Adrenal gland (tissue), 12 donors: ENCODE data around the gene TMEM51. TPM values are rescaled to one million over a fixed set of nuclear protein-coding genes. Genes with fewer than 3 reads are reported as not detected.

Experiments
- DNase-seq, 7 donors: peaks; one replicate each; pipeline ENCODE4 v3.0.0-alpha.2; 2019 to 2020
- H3K27ac ChIP-seq, 5 donors: fragments of 200-600 bp; sonication (generic) in 4 of 5; 1 replicate in 3 of 5; 2 replicates in 2 of 5; pipeline versions ENCODE4 v1.5.1 to v1.8.0; 2016 to 2020; ENCODE audit warnings: mild to moderate bottlenecking in 1 of 5
- H3K27me3 ChIP-seq: fragments of 200-600 bp; 2 replicates; pipeline ENCODE4 v1.8.0; 2021
- H3K36me3 ChIP-seq, 2 donors: fragments of 200-600 bp; replicated peaks in 1 of 2; 1 replicate in 1 of 2; 2 replicates in 1 of 2; pipeline versions ENCODE4 v1.5.1 to v1.8.0; 2018 to 2022
- H3K4me1 ChIP-seq, 2 donors: fragments of 200-600 bp; replicated peaks in 1 of 2; 1 replicate in 1 of 2; 2 replicates in 1 of 2; pipeline versions ENCODE4 v1.5.1 to v1.8.0; 2018 to 2021
- H3K4me3 ChIP-seq, 4 donors: fragments of 200-600 bp; sonication (generic) in 3 of 4; one replicate each; pipeline ENCODE4 v1.5.1; 2016 to 2018
- H3K9me3 ChIP-seq, 3 donors: fragments of 200-600 bp; sonication (generic) in 1 of 3; replicated peaks in 1 of 3; 1 replicate in 2 of 3; 2 replicates in 1 of 3; pipeline versions ENCODE4 v1.5.1 to v1.8.0; 2016 to 2021
- POLR2A ChIP-seq, 2 donors: fragments of 450-650 bp; IDR thresholded peaks; one replicate each; pipeline ENCODE4 v1.6.1; 2017; ENCODE audit warnings: antibody characterized with exemption in 2 of 2, mild to moderate bottlenecking in 2 of 2, moderate library complexity in 1 of 2
- WGBS, 4 donors: extraction: QIAGEN DNeasy Blood & Tissue Kit in 2 of 4; methylation state at CpG; one replicate each; pipeline versions ENCODE4 v1.1.5 to v1.1.7; 2013 to 2017; 5-methylcytosine and 5-hydroxymethylcytosine counted together
- intact Hi-C, 2 donors: fragments of 100-400 bp; cut with DNase I; formaldehyde crosslinking; loops; one replicate each; pipeline versions ENCODE4 v1.14.1 to v1.15.0; 2022 to 2023
- polyA plus RNA-seq, 3 donors: library from polyadenylated mRNA; stranded (reverse); fragments of 200-250 nt in 2 of 3; fragments of 350-450 nt in 1 of 3; fragmentation: Illumina TruSeq in 1 of 3; extraction: RNeasy Lipid Tissue Mini Kit (QIAGEN cat#74804) in 1 of 3; gene quantifications; one replicate each; pipeline ENCODE4 v1.2.3, GENCODE V29; 2013 to 2014
- total RNA-seq, 9 donors: library from RNA; depleted of rRNA in 4 of 9; stranded (reverse); fragments of >200 nt in 4 of 9; fragments of 120-200 nt in 1 of 9; fragmentation: NEBNext Ultra II Directional in 1 of 9; extraction: Animal tissue kit (Norgen Biotek cat#: 25700) in 1 of 9; gene quantifications; one replicate each; pipeline versions ENCODE4 v1.1.0 to v1.2.4, GENCODE V29; 2013 to 2023
- TF ChIP-seq, protein P1 (sequence below), 6 experiments: fragments of 450-650 bp in 4 of 6; fragments of 200-600 bp in 2 of 6; sonication (generic) in 1 of 6; IDR thresholded peaks; 1 replicate in 5 of 6; 2 replicates in 1 of 6; pipeline versions ENCODE4 v1.5.1 to v1.8.0; 2016 to 2021; ENCODE audit warnings: antibody characterized with exemption in 6 of 6, mild to moderate bottlenecking in 2 of 6, moderate library complexity in 1 of 6
- donor health status: healthy with polysubstance abuse.
- donor health status: Bipolar disorder and iron deficiency.
- donor health status: DM: yes; HTN: yes; CAD: no.
- donor health status: DM: no; HTN: no; CAD: no.
- donor health status: DM: no; HTN: no; CAD: no.
- donor health status: DM: yes; HTN: yes; CAD: no.

TMEM51 gene
- total and polyA plus RNA-seq, 12 donors, result 4.0 to 46.5 (median 31.0) TPM

DNA sequence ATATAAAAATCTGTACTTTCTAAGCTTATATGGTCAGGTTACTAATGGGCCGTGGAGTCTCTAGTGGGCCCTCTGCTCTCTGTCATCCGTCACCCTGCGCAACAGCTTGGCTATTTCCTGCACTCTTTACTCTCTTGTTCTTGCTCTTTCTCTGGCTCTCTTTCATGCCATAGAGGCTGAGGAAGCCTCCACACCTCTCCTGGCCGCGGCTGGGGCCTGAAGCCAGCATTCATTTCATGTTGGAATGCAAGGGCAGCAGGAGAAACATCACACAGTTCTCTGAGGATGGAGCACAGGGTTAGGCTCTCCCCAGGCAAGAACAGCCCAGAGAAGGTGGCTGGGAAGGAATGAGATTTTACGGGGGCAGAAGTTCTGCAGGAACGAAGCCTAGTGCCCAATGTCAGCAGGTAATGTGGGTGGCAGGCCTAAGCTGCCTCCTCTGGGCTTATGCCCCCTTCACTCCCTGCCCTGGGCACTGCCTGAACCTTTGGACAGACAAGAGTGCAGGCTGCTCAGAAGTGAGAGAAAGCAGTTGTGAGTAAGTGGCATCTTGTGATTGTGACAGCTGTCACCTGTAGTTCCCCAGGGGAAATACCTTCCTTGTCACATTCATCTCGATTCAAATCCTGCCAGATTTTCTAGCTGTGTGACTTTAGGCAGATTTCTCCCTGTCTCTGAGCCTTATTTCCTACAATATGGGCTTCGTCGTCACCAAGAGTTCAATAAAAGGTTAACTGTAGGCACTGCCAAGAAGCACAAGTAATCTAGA is 89.9 kb downstream of the TMEM51 start:
- whole genome bisulfite sequencing, 4 donors, result 62 to 72% (median 67%) methylated on average over 10 of the region's 10 CpGs
- peaks cover 5 to 18% of the 10 kb centered on the region in 2 donors for H3K4me1 ChIP-seq
- intact Hi-C loops, result no loop called here

DNA sequence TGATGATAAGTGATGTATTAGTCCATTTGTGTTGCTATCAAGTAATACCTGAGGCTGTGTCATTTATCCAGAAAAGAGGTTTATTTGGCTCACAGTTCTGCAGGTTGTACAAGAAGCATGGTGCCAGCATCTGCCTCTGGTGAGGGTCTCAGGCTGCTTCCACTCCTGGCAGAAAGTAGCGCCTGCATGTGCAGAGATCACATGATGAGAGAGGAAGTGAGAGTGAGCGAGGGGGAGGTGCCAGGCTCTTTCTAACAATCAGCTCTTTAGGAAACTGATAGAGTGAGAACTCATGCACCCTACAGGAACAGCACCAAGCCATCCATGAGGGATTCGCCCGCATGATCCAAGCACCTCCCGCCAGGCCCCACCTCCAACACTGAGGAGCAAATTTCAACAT is 91.3 kb downstream of the TMEM51 start:
- peaks cover 5 to 18% of the 10 kb centered on the region in 2 donors for H3K4me1 ChIP-seq
- H3K27ac ChIP-seq, result no peak overlapping the region
- no peaks in the 10 kb centered on the region for H3K9me3 ChIP-seq
- no peak overlapping the region for H3K4me3 ChIP-seq
- H3K36me3 ChIP-seq, result no peaks in the 10 kb centered on the region
- no peak for TF ChIP-seq POLR2A (IDR thresholded peaks at IDR 0.05)
- TF ChIP-seq, protein P1, sequence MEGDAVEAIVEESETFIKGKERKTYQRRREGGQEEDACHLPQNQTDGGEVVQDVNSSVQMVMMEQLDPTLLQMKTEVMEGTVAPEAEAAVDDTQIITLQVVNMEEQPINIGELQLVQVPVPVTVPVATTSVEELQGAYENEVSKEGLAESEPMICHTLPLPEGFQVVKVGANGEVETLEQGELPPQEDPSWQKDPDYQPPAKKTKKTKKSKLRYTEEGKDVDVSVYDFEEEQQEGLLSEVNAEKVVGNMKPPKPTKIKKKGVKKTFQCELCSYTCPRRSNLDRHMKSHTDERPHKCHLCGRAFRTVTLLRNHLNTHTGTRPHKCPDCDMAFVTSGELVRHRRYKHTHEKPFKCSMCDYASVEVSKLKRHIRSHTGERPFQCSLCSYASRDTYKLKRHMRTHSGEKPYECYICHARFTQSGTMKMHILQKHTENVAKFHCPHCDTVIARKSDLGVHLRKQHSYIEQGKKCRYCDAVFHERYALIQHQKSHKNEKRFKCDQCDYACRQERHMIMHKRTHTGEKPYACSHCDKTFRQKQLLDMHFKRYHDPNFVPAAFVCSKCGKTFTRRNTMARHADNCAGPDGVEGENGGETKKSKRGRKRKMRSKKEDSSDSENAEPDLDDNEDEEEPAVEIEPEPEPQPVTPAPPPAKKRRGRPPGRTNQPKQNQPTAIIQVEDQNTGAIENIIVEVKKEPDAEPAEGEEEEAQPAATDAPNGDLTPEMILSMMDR (IDR thresholded peaks at IDR 0.05), result no peak
- no peaks in the 10 kb centered on the region for H3K27me3 ChIP-seq
- intact Hi-C loops, result no loop called here
- no peak for DNase-seq
- 69 to 81% (median 77%) methylated on average over 5 of the region's 5 CpGs for whole genome bisulfite sequencing, 4 donors

More for the DNA sequence above, 89.9 kb downstream of the TMEM51 start:
- no peaks in the 10 kb centered on the region for H3K36me3 ChIP-seq
- DNase-seq, result peak in 1 of 7 donors; percentile 27
- H3K27me3 ChIP-seq, result no peaks in the 10 kb centered on the region
- H3K9me3 ChIP-seq, result no peaks in the 10 kb centered on the region
- H3K4me3 ChIP-seq, result no peak overlapping the region
- H3K27ac ChIP-seq, result peak overlapping the region in 1 of 5 donors; percentile 10
- TF ChIP-seq, protein P1 (IDR thresholded peaks at IDR 0.05), result no peak
- TF ChIP-seq POLR2A (IDR thresholded peaks at IDR 0.05), result no peak

DNA sequence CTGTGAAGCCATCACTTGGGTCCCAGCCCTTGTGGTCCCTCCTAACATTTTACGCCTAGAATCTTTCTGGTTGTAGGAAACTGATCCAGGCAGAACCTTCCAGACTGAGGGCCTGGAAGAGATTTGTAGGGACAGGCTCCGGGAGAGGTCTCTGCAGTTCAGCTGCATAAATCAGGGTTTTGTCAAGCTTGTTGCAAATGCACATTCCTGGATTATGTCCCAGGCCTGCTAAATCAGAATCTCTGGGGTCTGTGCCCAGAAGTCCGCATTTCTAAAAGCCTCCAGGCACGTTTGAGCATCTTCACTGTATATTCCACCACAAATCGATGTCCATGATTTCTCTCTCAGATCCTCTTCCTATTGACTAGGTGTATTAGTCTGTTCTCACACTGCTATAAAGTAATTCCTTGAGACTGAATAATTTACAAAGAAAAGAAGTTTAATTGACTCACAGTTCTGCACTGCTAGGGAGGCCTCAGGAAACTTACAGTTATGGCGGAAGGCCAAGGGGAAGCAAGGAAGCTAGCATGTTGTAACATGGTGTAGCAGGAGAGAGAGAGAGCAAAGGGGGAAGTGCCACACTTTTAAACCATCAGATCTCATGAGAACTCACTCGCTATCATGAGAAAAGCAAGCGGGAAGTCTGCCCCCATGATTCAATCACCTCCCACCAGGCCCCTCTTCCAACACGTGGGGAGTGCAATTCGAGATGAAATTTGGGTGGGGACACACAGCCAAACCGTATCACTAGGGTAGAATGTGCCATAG is 92.2 kb downstream of the TMEM51 start:
- Histone ChIP-seq H3K4me1 (peaks cover 5 to 18% of the 10 kb centered on the region in 2 donors), H3K36me3 (no peaks in the 10 kb centered on the region), H3K27ac (peak overlapping the region in 2 of 5 donors; percentile 50 to 56), H3K9me3 (no peaks in the 10 kb centered on the region), H3K4me3 (no peak overlapping the region), H3K27me3 (no peaks in the 10 kb centered on the region)
- intact Hi-C loops, result no loop called here
- TF ChIP-seq, protein P1 (IDR thresholded peaks at IDR 0.05), result no peak
- no peak for TF ChIP-seq POLR2A (IDR thresholded peaks at IDR 0.05)
- peak in 6 of 7 donors; percentile 22 to 61 (median 55) for DNase-seq
- 54 to 76% (median 59%) methylated on average over 10 to 11 of the region's 11 CpGs for WGBS, 4 donors

DNA sequence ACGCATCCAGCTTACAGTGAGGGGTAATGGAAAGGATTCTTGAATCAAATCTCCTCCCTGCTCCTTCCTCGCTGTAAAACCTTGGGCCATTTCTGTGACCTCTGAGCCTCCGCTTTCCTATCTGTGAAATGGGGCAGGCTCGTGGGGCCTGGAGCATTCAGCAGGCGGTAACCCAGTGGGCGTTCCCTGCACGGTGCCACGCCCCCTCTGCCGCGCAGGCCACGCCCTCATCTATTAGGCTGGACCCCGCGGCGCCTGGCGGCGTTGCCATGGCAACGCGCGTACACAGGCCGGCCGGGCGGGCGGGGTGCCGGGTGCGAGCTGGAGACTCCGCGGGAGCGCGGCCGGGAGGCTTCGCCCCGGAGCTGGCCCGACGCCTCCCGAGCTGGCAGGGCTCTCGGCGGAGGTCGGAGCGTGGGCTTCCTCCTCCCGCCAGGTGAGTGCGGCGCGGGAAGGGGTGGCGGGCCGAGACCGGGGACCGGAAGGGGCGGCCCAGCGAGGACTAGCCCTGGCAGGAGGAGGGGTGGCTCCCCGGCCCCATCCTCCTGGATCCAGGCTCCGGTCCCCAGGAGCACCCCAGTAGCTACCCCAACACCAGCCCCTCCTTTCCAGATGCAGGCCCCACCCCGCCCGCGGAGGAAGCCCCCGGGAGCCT is 93.5 kb downstream of the TMEM51 start, which contains the start of gene FHAD1:
TSS of gene FHAD1 (plus strand) at position 264 of the 655 bp plus-strand sequence. CDS start 4,562 bp downstream, outside the sequence.
- Histone ChIP-seq H3K36me3 (no peaks in the 10 kb centered on the region), H3K4me1 (peaks cover 5 to 18% of the 10 kb centered on the region in 2 donors), H3K27ac (peak within 1 kb of the TSS in 2 of 5 donors; percentile 50 to 56), H3K9me3 (no peaks in the 10 kb centered on the region), H3K4me3 (peak within 1 kb of the TSS in 2 of 4 donors; percentile 16 to 63), H3K27me3 (no peaks in the 10 kb centered on the region)
- intact Hi-C loops, result no loop called here
- TF ChIP-seq, protein P1 (IDR thresholded peaks at IDR 0.05), result no peak
- no peak for TF ChIP-seq POLR2A (IDR thresholded peaks at IDR 0.05)
- peak; percentile 66 to 86 (median 77) for DNase-seq
- WGBS, 4 donors, result 5 to 20% (median 13%) methylated on average over 10 to 55 of the region's 55 CpGs
